H9 (cell line): Measurements from ENCODE around the gene ROBO2. TPM values are rescaled to one million over a fixed set of nuclear protein-coding genes. Genes with fewer than 3 reads are reported as not detected.

ENCODE experiments used
- DNase-seq: peaks from one replicate; pipeline ENCODE4 v3.0.0-alpha.2; 2017
- H2AFZ ChIP-seq: one replicate; pipeline ENCODE4 v1.6.1; 2013; ENCODE audit warnings: mild to moderate bottlenecking, low read length, control low read depth, moderate library complexity
- H2AK5ac ChIP-seq: 2 replicates; pipeline ENCODE4 v1.6.1; 2013; ENCODE audit warnings: low read length, control low read depth, mixed read lengths; ENCODE audit not compliant: insufficient read length
- H2BK120ac ChIP-seq: one replicate; pipeline ENCODE4 v1.6.1; 2013; ENCODE audit warnings: low read depth, mild to moderate bottlenecking, low read length, control low read depth, inconsistent platforms; ENCODE audit not compliant: poor library complexity, severe bottlenecking
- H2BK12ac ChIP-seq: 2 replicates; pipeline ENCODE4 v1.6.1; 2013; ENCODE audit warnings: low read length, control low read depth, mixed read lengths, low read depth; ENCODE audit not compliant: insufficient read length
- H2BK15ac ChIP-seq: 2 replicates; pipeline ENCODE4 v1.6.1; 2013; ENCODE audit warnings: low read depth, low read length, control low read depth
- H2BK20ac ChIP-seq: one replicate; pipeline ENCODE4 v1.6.1; 2013; ENCODE audit warnings: low read depth, mild to moderate bottlenecking, low read length, control low read depth, inconsistent platforms; ENCODE audit not compliant: poor library complexity, severe bottlenecking
- H2BK5ac ChIP-seq: 2 replicates; pipeline ENCODE4 v1.6.1; 2013; ENCODE audit warnings: low read length, control low read depth, mixed read lengths; ENCODE audit not compliant: insufficient read length
- H3K14ac ChIP-seq: 2 replicates; pipeline ENCODE4 v1.6.1; 2013; ENCODE audit warnings: low read length, control low read depth; ENCODE audit not compliant: insufficient read depth
- H3K18ac ChIP-seq: 2 replicates; pipeline ENCODE4 v1.6.1; 2013; ENCODE audit warnings: low read depth, mild to moderate bottlenecking, mixed read lengths, low read length, control low read depth; ENCODE audit not compliant: insufficient read length
- H3K23ac ChIP-seq: 2 replicates; pipeline ENCODE4 v1.6.1; 2013; ENCODE audit warnings: low read length, control low read depth, mixed read lengths, low read depth; ENCODE audit not compliant: insufficient read length
- H3K23me2 ChIP-seq: 2 replicates; pipeline ENCODE4 v1.6.1; 2013; ENCODE audit warnings: low read depth, mild to moderate bottlenecking, mixed read lengths, low read length, control low read depth; ENCODE audit not compliant: insufficient read length, poor library complexity, severe bottlenecking
- H3K27ac ChIP-seq: 2 replicates; pipeline ENCODE4 v1.5.1; 2013; ENCODE audit warnings: low read length, control low read depth, mixed read lengths, low read depth; ENCODE audit not compliant: insufficient read length
- H3K27me3 ChIP-seq: 2 replicates; pipeline ENCODE4 v1.6.1; 2013; ENCODE audit warnings: low read length, control low read depth, inconsistent platforms; ENCODE audit not compliant: insufficient read depth
- H3K4ac ChIP-seq: 2 replicates; pipeline ENCODE4 v1.6.1; 2013; ENCODE audit warnings: low read depth, mild to moderate bottlenecking, control low read depth, inconsistent platforms, low read length, moderate library complexity
- H3K4me1 ChIP-seq: 2 replicates; pipeline ENCODE4 v1.6.1; 2013; ENCODE audit warnings: low read length, control low read depth, inconsistent platforms; ENCODE audit not compliant: insufficient read depth
- H3K4me2 ChIP-seq: 2 replicates; pipeline ENCODE4 v1.6.1; 2013; ENCODE audit warnings: low read length, control low read depth, mixed read lengths; ENCODE audit not compliant: insufficient read length, insufficient read depth
- H3K56ac ChIP-seq: 2 replicates; pipeline ENCODE4 v1.6.1; 2013; ENCODE audit warnings: low read depth, mild to moderate bottlenecking, mixed read lengths, low read length, control low read depth; ENCODE audit not compliant: insufficient read length
- H3K79me1 ChIP-seq: 2 replicates; pipeline ENCODE4 v1.6.1; 2013; ENCODE audit warnings: low read depth, mild to moderate bottlenecking, moderate library complexity, low read length, control low read depth, inconsistent platforms; ENCODE audit not compliant: insufficient read depth, poor library complexity, severe bottlenecking
- H3K79me2 ChIP-seq: 2 replicates; pipeline ENCODE4 v1.6.1; 2013; ENCODE audit warnings: low read length, control low read depth, inconsistent platforms; ENCODE audit not compliant: insufficient read depth
- H3K9ac ChIP-seq: 2 replicates; pipeline ENCODE4 v1.6.1; 2013; ENCODE audit warnings: low read length, control low read depth, mixed read lengths; ENCODE audit not compliant: insufficient read length; ENCODE audit errors: extremely low read depth
- H3K9me3 ChIP-seq: one replicate; pipeline ENCODE4 v1.6.1; 2013; ENCODE audit warnings: low read depth, low read length, inconsistent platforms; ENCODE audit not compliant: control insufficient read depth
- H3T11ph ChIP-seq: one replicate; pipeline ENCODE4 v1.6.1; 2013; ENCODE audit warnings: mild to moderate bottlenecking, low read length, control low read depth, inconsistent platforms
- H4K20me1 ChIP-seq: one replicate; pipeline ENCODE4 v1.6.1; 2013; ENCODE audit not compliant: control insufficient read depth, insufficient read length, insufficient read depth
- H4K5ac ChIP-seq: 2 replicates; pipeline ENCODE4 v1.6.1; 2013; ENCODE audit warnings: low read depth, mild to moderate bottlenecking, mixed read lengths, low read length, control low read depth; ENCODE audit not compliant: insufficient read length
- H4K8ac ChIP-seq: replicated peaks from 2 replicates; pipeline ENCODE4 v1.6.1; 2013; ENCODE audit warnings: low read length, control low read depth, mixed read lengths, low read depth; ENCODE audit not compliant: insufficient read length
- H4K91ac ChIP-seq: 2 replicates; pipeline ENCODE4 v1.6.1; 2013; ENCODE audit warnings: low read depth, mild to moderate bottlenecking, moderate library complexity, mixed read lengths, low read length, control low read depth; ENCODE audit not compliant: insufficient read length
- H3K27ac Mint-ChIP-seq, 3 experiments: 2 replicates in 2 of 3; 3 replicates in 1 of 3; pipeline ENCODE4 v1.8.0; 2020 to 2021; ENCODE audit warnings: mixed read lengths in 3 of 3, mild to moderate bottlenecking in 1 of 3, moderate library complexity in 1 of 3
- H3K27me3 Mint-ChIP-seq: 2 replicates; pipeline ENCODE4 v1.8.0; 2021; ENCODE audit warnings: low read depth, mild to moderate bottlenecking, moderate library complexity, mixed read lengths
- H3K36me3 Mint-ChIP-seq, 3 experiments: 2 replicates in 2 of 3; 3 replicates in 1 of 3; pipeline ENCODE4 v1.8.0; 2020 to 2021; ENCODE audit warnings: low read depth in 3 of 3, mixed read lengths in 3 of 3; ENCODE audit not compliant: insufficient read depth in 1 of 3
- H3K4me1 Mint-ChIP-seq, 2 experiments: 2 replicates each; pipeline ENCODE4 v1.8.0; 2020; ENCODE audit warnings: mixed read lengths in 2 of 2
- H3K4me3 Mint-ChIP-seq, 2 experiments: 2 replicates in 1 of 2; 3 replicates in 1 of 2; pipeline ENCODE4 v1.8.0; 2020 to 2021; ENCODE audit warnings: mild to moderate bottlenecking in 2 of 2, mixed read lengths in 2 of 2, moderate library complexity in 1 of 2
- H3K9me3 Mint-ChIP-seq, 2 experiments: 2 replicates in 1 of 2; 3 replicates in 1 of 2; pipeline ENCODE4 v1.8.0; 2020; ENCODE audit warnings: mild to moderate bottlenecking in 2 of 2, mixed read lengths in 2 of 2, moderate library complexity in 1 of 2
- WGBS: extraction: QIAGEN DNeasy Blood & Tissue Kit; methylation state at CpG from one replicate; pipeline ENCODE4 v1.1.7; 2013; ENCODE audit warnings: missing lambda C conversion rate, low lambda C conversion rate, mixed read lengths; ENCODE audit not compliant: insufficient read length; ENCODE audit errors: extremely low coverage; 5-methylcytosine and 5-hydroxymethylcytosine counted together
- total RNA-seq: library from RNA; stranded (reverse); gene quantifications from 2 replicates; pipeline ENCODE4 v1.2.1, GENCODE V29; 2021
- TF ChIP-seq, protein P1 (sequence below): fragments of 200-600 bp; sonication (generic); conservative IDR thresholded peaks from 3 replicates; pipeline ENCODE4 v1.8.0; 2021; ENCODE audit warnings: antibody characterized with exemption, mild to moderate bottlenecking

Gene ROBO2
- total RNA-seq, 1 experiment from 2014 or later = 2.3 TPM

DNA sequence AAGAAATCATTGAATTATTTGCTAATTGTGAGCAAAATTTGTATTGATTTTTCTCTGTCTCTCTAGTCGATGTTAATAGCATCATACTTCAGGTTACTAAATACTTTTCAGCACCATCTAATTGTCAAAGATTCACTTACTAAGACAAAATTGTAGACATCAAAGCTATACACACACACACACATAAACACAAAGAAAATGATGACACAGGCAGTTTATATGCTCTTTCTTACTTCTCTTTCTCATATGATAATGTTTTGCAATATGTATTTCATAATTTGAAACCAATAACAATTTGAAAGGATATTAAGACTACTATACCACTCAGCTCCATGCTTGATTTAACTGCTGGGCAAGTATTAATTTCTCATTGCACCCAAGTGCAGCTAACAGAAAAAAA lies 406.2 kb downstream of the ROBO2 start:
- H3K23ac ChIP-seq = no peak overlapping the region
- no peak overlapping the region for H3K14ac ChIP-seq
- no peak overlapping the region for H3K4ac ChIP-seq
- no peak overlapping the region for H2BK120ac ChIP-seq
- no peak overlapping the region for H2BK15ac ChIP-seq
- TF ChIP-seq, protein P1, sequence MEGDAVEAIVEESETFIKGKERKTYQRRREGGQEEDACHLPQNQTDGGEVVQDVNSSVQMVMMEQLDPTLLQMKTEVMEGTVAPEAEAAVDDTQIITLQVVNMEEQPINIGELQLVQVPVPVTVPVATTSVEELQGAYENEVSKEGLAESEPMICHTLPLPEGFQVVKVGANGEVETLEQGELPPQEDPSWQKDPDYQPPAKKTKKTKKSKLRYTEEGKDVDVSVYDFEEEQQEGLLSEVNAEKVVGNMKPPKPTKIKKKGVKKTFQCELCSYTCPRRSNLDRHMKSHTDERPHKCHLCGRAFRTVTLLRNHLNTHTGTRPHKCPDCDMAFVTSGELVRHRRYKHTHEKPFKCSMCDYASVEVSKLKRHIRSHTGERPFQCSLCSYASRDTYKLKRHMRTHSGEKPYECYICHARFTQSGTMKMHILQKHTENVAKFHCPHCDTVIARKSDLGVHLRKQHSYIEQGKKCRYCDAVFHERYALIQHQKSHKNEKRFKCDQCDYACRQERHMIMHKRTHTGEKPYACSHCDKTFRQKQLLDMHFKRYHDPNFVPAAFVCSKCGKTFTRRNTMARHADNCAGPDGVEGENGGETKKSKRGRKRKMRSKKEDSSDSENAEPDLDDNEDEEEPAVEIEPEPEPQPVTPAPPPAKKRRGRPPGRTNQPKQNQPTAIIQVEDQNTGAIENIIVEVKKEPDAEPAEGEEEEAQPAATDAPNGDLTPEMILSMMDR = no peak
- Mint-ChIP-seq H3K36me3 (no peaks in the 10 kb centered on the region), H3K27me3 (no peaks in the 10 kb centered on the region), H3K9me3 (no peaks in the 10 kb centered on the region), H3K4me3 (no peak overlapping the region), H3K4me1 (peaks cover 0 to 3% of the 10 kb centered on the region in 2 experiments; a peak in 2 of 4 replicates), H3K27ac (no peak overlapping the region)
- no peaks in the 10 kb centered on the region for H4K20me1 ChIP-seq
- no peak overlapping the region for H2BK5ac ChIP-seq
- H3T11ph ChIP-seq = no peak overlapping the region
- H3K27me3 ChIP-seq = no peaks in the 10 kb centered on the region
- no peaks in the 10 kb centered on the region for H3K9me3 ChIP-seq
- H2AFZ ChIP-seq = no peak overlapping the region
- no peak overlapping the region for H4K91ac ChIP-seq
- H3K23me2 ChIP-seq = no peaks in the 10 kb centered on the region
- no peaks in the 10 kb centered on the region for H3K4me1 ChIP-seq
- no CpG with 5 or more reads among the region's 1 CpG for WGBS
- H3K18ac ChIP-seq = no peak overlapping the region
- H3K56ac ChIP-seq = no peak overlapping the region
- H4K5ac ChIP-seq = no peak overlapping the region
- no peak overlapping the region for H2BK12ac ChIP-seq
- no peak overlapping the region for H2AK5ac ChIP-seq
- H3K4me2 ChIP-seq = no peak overlapping the region
- H3K79me2 ChIP-seq = no peaks in the 10 kb centered on the region
- DNase-seq = no peak
- H3K27ac ChIP-seq = no peak overlapping the region
- no peak overlapping the region for H2BK20ac ChIP-seq
- no peaks in the 10 kb centered on the region for H3K79me1 ChIP-seq
- no peak overlapping the region for H3K9ac ChIP-seq
- no peak overlapping the region for H4K8ac ChIP-seq
